Measurements from ENCODE around the gene HMGN5. TPM values are rescaled to one million over a fixed set of nuclear protein-coding genes. Genes with fewer than 3 reads are reported as not detected.

The HMGN5 gene
- total RNA-seq, 1 donor from 2014 or later, result 5.1 TPM

GRCh38 chrX:81201071-81201470 lies 642 bp downstream of the HMGN5 start:
- Mint-ChIP-seq H3K4me1 (ENCODE audit: unreplicated experiment) (peaks cover 15% of the 10 kb centered on the region), H3K27me3 (ENCODE audit: unreplicated experiment) (peaks cover 2% of the 10 kb centered on the region), H3K36me3 (ENCODE audit: low read depth, unreplicated experiment) (no peaks in the 10 kb centered on the region), H3K4me3 (ENCODE audit: unreplicated experiment) (peak overlapping the region; percentile 100), H3K27ac (ENCODE audit: unreplicated experiment) (peak overlapping the region; percentile 98), H3K9me3 (ENCODE audit: unreplicated experiment) (no peaks in the 10 kb centered on the region)
- TF ChIP-seq CTCF (IDR thresholded peaks at IDR 0.05; ENCODE audit: unreplicated experiment), result no peak
- no peak for DNase-seq (ENCODE audit: low spot score)

GRCh38 chrX:81195712-81196111 lies 6.0 kb downstream of the HMGN5 start:
- Mint-ChIP-seq H3K9me3 (ENCODE audit: unreplicated experiment) (no peaks in the 10 kb centered on the region), H3K4me1 (ENCODE audit: unreplicated experiment) (peaks cover 3% of the 10 kb centered on the region), H3K27me3 (ENCODE audit: unreplicated experiment) (peaks cover 2% of the 10 kb centered on the region), H3K27ac (ENCODE audit: unreplicated experiment) (no peak overlapping the region), H3K4me3 (ENCODE audit: unreplicated experiment) (no peak overlapping the region), H3K36me3 (ENCODE audit: low read depth, unreplicated experiment) (no peaks in the 10 kb centered on the region)
- peak; percentile 59 for TF ChIP-seq CTCF (IDR thresholded peaks at IDR 0.05; ENCODE audit: unreplicated experiment)
- peak; percentile 42 for DNase-seq (ENCODE audit: low spot score)

GRCh38 chrX:81195259-81195658 lies 6.5 kb downstream of the HMGN5 start:
- H3K4me3 Mint-ChIP-seq (ENCODE audit: unreplicated experiment), result no peak overlapping the region
- no peaks in the 10 kb centered on the region for H3K36me3 Mint-ChIP-seq (ENCODE audit: low read depth, unreplicated experiment)
- H3K9me3 Mint-ChIP-seq (ENCODE audit: unreplicated experiment), result no peaks in the 10 kb centered on the region
- DNase-seq (ENCODE audit: low spot score), result no peak
- TF ChIP-seq CTCF (IDR thresholded peaks at IDR 0.05; ENCODE audit: unreplicated experiment), result no peak
- peaks cover 3% of the 10 kb centered on the region for H3K4me1 Mint-ChIP-seq (ENCODE audit: unreplicated experiment)
- peaks cover 2% of the 10 kb centered on the region for H3K27me3 Mint-ChIP-seq (ENCODE audit: unreplicated experiment)
- H3K27ac Mint-ChIP-seq (ENCODE audit: unreplicated experiment), result no peak overlapping the region

- no peak for DNase-seq (ENCODE audit: low spot score)
- Mint-ChIP-seq H3K36me3 (ENCODE audit: low read depth, unreplicated experiment) (no peaks in the 10 kb centered on the region), H3K4me3 (ENCODE audit: unreplicated experiment) (no peak overlapping the region), H3K9me3 (ENCODE audit: unreplicated experiment) (no peaks in the 10 kb centered on the region), H3K27ac (ENCODE audit: unreplicated experiment) (no peak overlapping the region), H3K4me1 (ENCODE audit: unreplicated experiment) (no peaks in the 10 kb centered on the region), H3K27me3 (ENCODE audit: unreplicated experiment) (no peaks in the 10 kb centered on the region)
- TF ChIP-seq CTCF (IDR thresholded peaks at IDR 0.05; ENCODE audit: unreplicated experiment), result no peak
Measured at GRCh38 chrX:81174286-81174685, 27.4 kb downstream of the HMGN5 start.

- TF ChIP-seq CTCF (IDR thresholded peaks at IDR 0.05; ENCODE audit: unreplicated experiment), result no peak
- no peak for DNase-seq (ENCODE audit: low spot score)
- no peaks in the 10 kb centered on the region for H3K36me3 Mint-ChIP-seq (ENCODE audit: low read depth, unreplicated experiment)
- no peak overlapping the region for H3K27ac Mint-ChIP-seq (ENCODE audit: unreplicated experiment)
- H3K27me3 Mint-ChIP-seq (ENCODE audit: unreplicated experiment), result no peaks in the 10 kb centered on the region
- no peaks in the 10 kb centered on the region for H3K9me3 Mint-ChIP-seq (ENCODE audit: unreplicated experiment)
- no peaks in the 10 kb centered on the region for H3K4me1 Mint-ChIP-seq (ENCODE audit: unreplicated experiment)
- H3K4me3 Mint-ChIP-seq (ENCODE audit: unreplicated experiment), result no peak overlapping the region
Measured at GRCh38 chrX:81168391-81168790, 33.3 kb downstream of the HMGN5 start.
